ENCODE measurements around the gene ARMH1.

Gene ARMH1

GRCh38 chr1:44720281-44720680 is 45.8 kb downstream of the ARMH1 start:
- TF ChIP-seq CTCF (IDR thresholded peaks at IDR 0.05; ENCODE audit: low read depth, low read length, missing control alignments), result no peak
- H3K27me3 ChIP-seq (replicated peaks), result no peaks in the 10 kb centered on the region
- H3K27ac ChIP-seq, result no peak overlapping the region
- in situ Hi-C loops (cut with HindIII; ENCODE audit: low pct_ligation_motif_present, low sequenced_read_pairs), result no loop called here
- no peak for DNase-seq
- no peak overlapping the region for H3K4me3 ChIP-seq (ENCODE audit: low read depth, low read length)
- H3K36me3 ChIP-seq (replicated peaks), result no peaks in the 10 kb centered on the region

GRCh38 chr1:44721485-44722361 is 47.2 kb downstream of the ARMH1 start:
- in situ Hi-C loops (cut with HindIII; ENCODE audit: low pct_ligation_motif_present, low sequenced_read_pairs), result no loop called here
- DNase-seq, result peak; percentile 97
- H3K27me3 ChIP-seq (replicated peaks), result no peaks in the 10 kb centered on the region
- peak overlapping the region; percentile 100 for H3K27ac ChIP-seq
- TF ChIP-seq CTCF (IDR thresholded peaks at IDR 0.05; ENCODE audit: low read depth, low read length, missing control alignments), result no peak
- H3K4me3 ChIP-seq (ENCODE audit: low read depth, low read length), result no peak overlapping the region
- H3K36me3 ChIP-seq (replicated peaks), result no peaks in the 10 kb centered on the region

GRCh38 chr1:44723064-44723463 is 48.5 kb downstream of the ARMH1 start:
- H3K27me3 ChIP-seq (replicated peaks), result no peaks in the 10 kb centered on the region
- no peak for DNase-seq
- no peaks in the 10 kb centered on the region for H3K36me3 ChIP-seq (replicated peaks)
- in situ Hi-C loops (cut with HindIII; ENCODE audit: low pct_ligation_motif_present, low sequenced_read_pairs), result no loop called here
- H3K4me3 ChIP-seq (ENCODE audit: low read depth, low read length), result no peak overlapping the region
- H3K27ac ChIP-seq, result no peak overlapping the region
- no peak for TF ChIP-seq CTCF (IDR thresholded peaks at IDR 0.05; ENCODE audit: low read depth, low read length, missing control alignments)

GRCh38 chr1:44723496-44724295 is 49.2 kb downstream of the ARMH1 start:
- in situ Hi-C loops (cut with HindIII; ENCODE audit: low pct_ligation_motif_present, low sequenced_read_pairs), result no loop called here
- Histone ChIP-seq H3K27me3 (replicated peaks) (no peaks in the 10 kb centered on the region), H3K4me3 (ENCODE audit: low read depth, low read length) (no peak overlapping the region), H3K27ac (no peak overlapping the region), H3K36me3 (replicated peaks) (no peaks in the 10 kb centered on the region)
- TF ChIP-seq CTCF (IDR thresholded peaks at IDR 0.05; ENCODE audit: low read depth, low read length, missing control alignments), result no peak
- DNase-seq, result no peak

GRCh38 chr1:44724296-44724954 is 49.9 kb downstream of the ARMH1 start:
- no peak for TF ChIP-seq CTCF (IDR thresholded peaks at IDR 0.05; ENCODE audit: low read depth, low read length, missing control alignments)
- no peaks in the 10 kb centered on the region for H3K36me3 ChIP-seq (replicated peaks)
- no peak overlapping the region for H3K4me3 ChIP-seq (ENCODE audit: low read depth, low read length)
- H3K27ac ChIP-seq, result no peak overlapping the region
- DNase-seq, result no peak
- no peaks in the 10 kb centered on the region for H3K27me3 ChIP-seq (replicated peaks)
- in situ Hi-C loops (cut with HindIII; ENCODE audit: low pct_ligation_motif_present, low sequenced_read_pairs), result no loop called here

Data from brain microvascular endothelial cell (primary cell).